Mesendoderm (in vitro differentiated cells): ENCODE data around the gene TEX261. TPM values are rescaled to one million over a fixed set of nuclear protein-coding genes. Genes with fewer than 3 reads are reported as not detected.
"Not testable (repeated sequence)": the region's sequence is repeated elsewhere in the genome, so short reads cannot be mapped to it uniquely, and the experiment has no call there.

Source experiments
- DNase-seq: peaks from one replicate; pipeline ENCODE4 v3.0.0; 2013
- H2AK5ac ChIP-seq: 2 replicates; pipeline ENCODE4 v1.6.1; 2013; ENCODE audit warnings: low read length, inconsistent platforms
- H2BK120ac ChIP-seq: 2 replicates; pipeline ENCODE4 v1.6.1; 2013; ENCODE audit warnings: low read depth, mild to moderate bottlenecking, low read length, moderate library complexity, mixed read lengths
- H2BK15ac ChIP-seq: replicated peaks from 2 replicates; pipeline ENCODE4 v1.6.1; 2013; ENCODE audit warnings: low read depth, mild to moderate bottlenecking, moderate library complexity
- H2BK5ac ChIP-seq: 2 replicates; pipeline ENCODE4 v1.6.1; 2013; ENCODE audit warnings: low read length, inconsistent platforms
- H3K18ac ChIP-seq: 2 replicates; pipeline ENCODE4 v1.6.1; 2013; ENCODE audit warnings: mild to moderate bottlenecking, low read length, mixed read lengths
- H3K23ac ChIP-seq: one replicate; pipeline ENCODE4 v1.6.1; 2013; ENCODE audit warnings: low read length
- H3K27ac ChIP-seq: 2 replicates; pipeline ENCODE4 v1.5.1; 2013; ENCODE audit warnings: low read depth, mild to moderate bottlenecking, inconsistent platforms, low read length, moderate library complexity
- H3K27me3 ChIP-seq: 2 replicates; pipeline ENCODE4 v1.6.1; 2013; ENCODE audit warnings: low read length, control low read depth, mild to moderate bottlenecking, inconsistent platforms; ENCODE audit not compliant: insufficient read depth, poor library complexity
- H3K36me3 ChIP-seq: 2 replicates; pipeline ENCODE4 v1.6.1; 2013; ENCODE audit warnings: low read length, inconsistent platforms; ENCODE audit not compliant: control insufficient read depth, insufficient read depth
- H3K4ac ChIP-seq: one replicate; pipeline ENCODE4 v1.6.1; 2013; ENCODE audit warnings: low read depth, mild to moderate bottlenecking, low read length, moderate library complexity
- H3K4me1 ChIP-seq: 2 replicates; pipeline ENCODE4 v1.6.1; 2013; ENCODE audit warnings: low read depth, low read length, inconsistent platforms; ENCODE audit not compliant: control insufficient read depth
- H3K4me2 ChIP-seq: 2 replicates; pipeline ENCODE4 v1.6.1; 2013; ENCODE audit warnings: low read length
- H3K4me3 ChIP-seq: 2 replicates; pipeline ENCODE4 v1.5.1; 2013; ENCODE audit warnings: mild to moderate bottlenecking, low read length
- H3K56ac ChIP-seq: one replicate; pipeline ENCODE4 v1.6.1; 2013; ENCODE audit warnings: low read length
- H3K79me1 ChIP-seq: 2 replicates; pipeline ENCODE4 v1.6.1; 2013; ENCODE audit warnings: low read length, inconsistent platforms
- H3K79me2 ChIP-seq: 2 replicates; pipeline ENCODE4 v1.6.1; 2013; ENCODE audit warnings: mild to moderate bottlenecking, low read length; ENCODE audit not compliant: control insufficient read depth, insufficient read depth
- H3K9ac ChIP-seq: 2 replicates; pipeline ENCODE4 v1.6.1; 2013; ENCODE audit warnings: low read length, inconsistent platforms
- H4K5ac ChIP-seq: one replicate; pipeline ENCODE4 v1.6.1; 2013; ENCODE audit warnings: low read length
- H4K8ac ChIP-seq: one replicate; pipeline ENCODE4 v1.6.1; 2013; ENCODE audit warnings: low read depth, mild to moderate bottlenecking, control low read depth, low read length, moderate library complexity
- WGBS: extraction: QIAGEN DNeasy Blood & Tissue Kit; methylation state at CpG from one replicate; pipeline ENCODE4 v1.1.7; 2013; ENCODE audit warnings: low lambda C conversion rate, missing lambda C conversion rate; ENCODE audit not compliant: insufficient coverage; ENCODE audit errors: extremely low coverage; 5-methylcytosine and 5-hydroxymethylcytosine counted together
- polyA plus RNA-seq, 2 experiments: library from polyadenylated mRNA; stranded (reverse); fragments of 200-250 nt; gene quantifications; one replicate each; pipeline ENCODE4 v1.2.3, GENCODE V29; 2013

Gene TEX261
- 28.9 TPM for polyA plus RNA-seq (2013, experiment 1 of 2)
- 31.3 TPM for polyA plus RNA-seq (2013, experiment 2 of 2)

DNA sequence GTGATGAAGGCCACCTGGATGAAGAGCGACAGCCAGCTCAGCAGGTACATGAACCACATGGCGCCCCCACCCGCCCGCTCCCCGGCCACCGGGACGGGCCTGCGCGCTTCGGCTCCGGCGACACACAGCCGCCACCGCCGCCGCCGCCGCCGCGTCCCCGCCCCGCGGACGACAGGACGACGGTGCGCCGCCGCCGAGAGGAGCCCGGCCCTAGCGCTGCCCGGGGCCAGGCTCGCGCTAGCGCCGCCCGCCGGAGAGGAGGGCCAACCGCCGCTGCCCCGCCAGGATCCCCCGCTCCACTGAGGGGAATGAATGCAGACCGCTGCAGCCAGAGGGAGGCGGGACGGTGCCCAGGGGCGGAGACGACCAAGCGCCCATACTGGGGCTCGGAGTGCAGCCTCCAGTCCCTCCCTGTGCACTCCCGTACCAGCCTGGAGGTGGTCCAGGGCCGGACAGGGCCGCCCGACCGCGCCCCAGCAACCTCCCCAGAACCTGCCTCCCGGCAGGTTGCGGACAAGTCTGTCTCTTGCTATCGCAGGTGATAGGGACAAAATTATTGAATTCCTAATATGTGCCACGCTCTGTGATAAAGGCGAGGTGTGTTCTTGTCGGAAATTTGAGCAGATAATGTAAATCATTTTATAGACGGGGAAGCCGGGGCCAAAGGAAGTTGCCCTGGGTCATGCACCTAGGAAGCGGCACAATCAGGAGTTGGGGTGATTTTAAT, at the start of gene TEX261:
TEX261 (minus strand) TSS at position 175 of the 727 bp plus-strand sequence; CDS start at position 59, 116 bp downstream.
- Histone ChIP-seq H2BK5ac (no peak within 1 kb of the TSS), H2AK5ac (no peak within 1 kb of the TSS), H3K4me2 (peak within 1 kb of the TSS; percentile 99), H4K8ac (no peak within 1 kb of the TSS), H3K36me3 (no peaks in the 10 kb centered on the region), H2BK15ac (no peak within 1 kb of the TSS), H3K18ac (no peak within 1 kb of the TSS), H4K5ac (no peak within 1 kb of the TSS), H3K79me2 (peaks cover 10% of the 10 kb centered on the region), H3K79me1 (peaks cover 12% of the 10 kb centered on the region), H3K4ac (peak within 1 kb of the TSS; percentile 21), H3K4me1 (peaks cover 6% of the 10 kb centered on the region), H3K27me3 (no peaks in the 10 kb centered on the region), H3K9ac (peak within 1 kb of the TSS; percentile 86), H3K56ac (peak within 1 kb of the TSS; percentile 89), H3K4me3 (peak within 1 kb of the TSS; percentile 84), H2BK120ac (no peak within 1 kb of the TSS), H3K27ac (no peak within 1 kb of the TSS), H3K23ac (peak within 1 kb of the TSS; percentile 15)
- peak; percentile 91 for DNase-seq
- WGBS: no CpG with 5 or more reads among the region's 65 CpGs

DNA sequence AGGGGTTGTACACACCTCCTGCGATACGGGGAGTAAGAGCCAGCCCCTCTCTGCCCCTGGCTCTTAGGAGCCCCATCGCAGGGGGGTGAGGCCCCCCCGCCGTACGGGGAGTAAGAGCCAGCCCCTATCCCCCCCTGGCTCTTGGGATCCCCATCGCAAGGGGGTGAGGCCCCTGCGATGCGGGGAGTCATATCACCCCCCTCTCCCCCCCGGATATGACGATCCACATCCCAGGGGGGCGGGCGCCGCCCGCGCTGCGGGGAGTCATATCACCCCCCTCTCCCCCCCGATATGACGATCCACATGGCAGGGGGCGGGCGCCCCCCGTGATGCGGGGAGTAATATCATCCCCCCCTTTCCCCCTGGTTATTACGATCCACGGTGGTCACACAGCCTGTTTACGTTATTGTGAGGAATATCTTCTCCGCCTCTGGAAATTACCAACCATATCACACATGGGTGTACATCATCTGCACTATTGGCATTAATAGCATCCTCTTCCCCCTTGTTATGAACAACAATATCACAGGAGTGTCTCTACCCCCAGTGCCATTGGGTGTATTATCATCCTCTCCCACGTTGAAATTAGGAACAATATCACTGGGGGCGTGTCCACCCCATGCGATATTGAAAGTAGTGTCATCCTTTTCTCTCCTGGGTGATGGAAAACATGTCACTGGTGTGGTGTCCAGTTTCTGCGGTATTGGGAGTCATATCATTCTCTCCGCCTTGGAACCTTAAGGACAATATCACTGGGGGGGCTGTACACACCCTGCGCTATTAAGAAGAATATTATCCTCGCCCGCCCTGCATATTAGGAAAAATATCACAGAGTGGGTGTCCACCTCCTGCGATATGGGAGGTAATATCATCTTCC, 49.1 kb upstream of the TEX261 start:
- H3K36me3 ChIP-seq: no peaks in the 10 kb centered on the region
- no peak overlapping the region for H2BK15ac ChIP-seq

DNA sequence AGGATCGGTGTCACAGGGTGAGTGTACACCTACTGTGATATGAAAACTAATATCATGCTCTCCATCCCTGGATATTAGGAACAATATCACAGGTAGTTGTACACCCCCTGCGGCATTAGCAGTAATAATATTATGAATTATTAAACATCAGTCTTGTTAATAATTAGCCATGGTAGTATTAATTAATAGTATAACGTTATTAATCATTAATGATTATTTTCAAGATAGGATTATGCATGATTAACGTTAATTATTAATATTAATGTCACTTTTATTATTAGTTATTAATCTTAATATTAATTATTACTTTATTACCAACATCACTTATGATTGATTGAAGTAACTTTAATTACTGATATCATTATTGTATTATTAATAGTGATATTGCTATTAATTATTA, 47.6 kb upstream of the TEX261 start:
- Histone ChIP-seq H3K9ac (no peak overlapping the region), H3K56ac (no peak overlapping the region), H2AK5ac (no peak overlapping the region), H2BK5ac (no peak overlapping the region), H3K79me1 (no peaks in the 10 kb centered on the region), H3K27ac (no peak overlapping the region), H2BK120ac (no peak overlapping the region), H3K36me3 (no peaks in the 10 kb centered on the region), H3K4me2 (no peak overlapping the region), H3K4ac (no peak overlapping the region), H3K4me3 (no peak overlapping the region), H3K18ac (no peak overlapping the region), H3K27me3 (no peaks in the 10 kb centered on the region), H4K8ac (no peak overlapping the region), H3K79me2 (no peaks in the 10 kb centered on the region), H2BK15ac (no peak overlapping the region), H4K5ac (no peak overlapping the region), H3K4me1 (no peaks in the 10 kb centered on the region), H3K23ac (no peak overlapping the region)
- DNase-seq: no peak
- no CpG with 5 or more reads among the region's 4 CpGs for WGBS

More for the DNA sequence above, 49.1 kb upstream of the TEX261 start:
- Histone ChIP-seq H3K9ac (no peak overlapping the region), H3K27me3 (no peaks in the 10 kb centered on the region), H3K4me3 (no peak overlapping the region), H3K27ac (no peak overlapping the region), H2AK5ac (no peak overlapping the region), H2BK120ac (no peak overlapping the region), H4K8ac (no peak overlapping the region), H3K4ac (no peak overlapping the region), H3K23ac (no peak overlapping the region), H2BK5ac (no peak overlapping the region), H3K79me2 (no peaks in the 10 kb centered on the region), H3K56ac (no peak overlapping the region), H3K79me1 (no peaks in the 10 kb centered on the region), H3K18ac (no peak overlapping the region), H3K4me2 (no peak overlapping the region), H4K5ac (no peak overlapping the region), H3K4me1 (no peaks in the 10 kb centered on the region)
- no peak for DNase-seq
- WGBS: no CpG with 5 or more reads among the region's 36 CpGs

DNA sequence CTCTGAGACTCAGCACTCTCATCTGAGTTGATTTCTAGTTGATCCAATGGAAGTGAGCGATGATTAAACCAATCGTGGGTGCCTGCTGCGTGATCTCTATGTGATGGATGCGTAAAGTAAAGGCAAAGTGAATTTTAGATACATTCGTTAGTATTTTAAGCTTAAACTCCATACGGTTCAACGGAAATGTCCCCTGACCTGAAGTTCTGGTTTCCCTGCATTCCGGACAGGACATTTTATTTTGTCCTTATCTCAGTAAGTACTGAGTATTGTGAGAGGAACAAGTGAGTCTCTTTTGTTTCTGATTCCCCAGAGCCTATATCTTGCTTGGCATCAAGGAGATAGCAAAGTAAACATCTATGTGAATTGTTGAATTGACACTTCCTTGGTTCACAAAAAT, 41.6 kb upstream of the TEX261 start:
- H3K4me2 ChIP-seq, H3K23ac ChIP-seq, H4K5ac ChIP-seq, H3K4me1 ChIP-seq, H3K56ac ChIP-seq, H4K8ac ChIP-seq, H3K9ac ChIP-seq, H3K4ac ChIP-seq, H3K79me2 ChIP-seq, H3K4me3 ChIP-seq, H3K18ac ChIP-seq, H3K36me3 ChIP-seq, H2BK120ac ChIP-seq, H2BK5ac ChIP-seq, H3K27me3 ChIP-seq, H3K27ac ChIP-seq, H3K79me1 ChIP-seq, H2BK15ac ChIP-seq, H2AK5ac ChIP-seq, DNase-seq: not testable (repeated sequence)
- WGBS: no CpG with 5 or more reads among the region's 8 CpGs

DNA sequence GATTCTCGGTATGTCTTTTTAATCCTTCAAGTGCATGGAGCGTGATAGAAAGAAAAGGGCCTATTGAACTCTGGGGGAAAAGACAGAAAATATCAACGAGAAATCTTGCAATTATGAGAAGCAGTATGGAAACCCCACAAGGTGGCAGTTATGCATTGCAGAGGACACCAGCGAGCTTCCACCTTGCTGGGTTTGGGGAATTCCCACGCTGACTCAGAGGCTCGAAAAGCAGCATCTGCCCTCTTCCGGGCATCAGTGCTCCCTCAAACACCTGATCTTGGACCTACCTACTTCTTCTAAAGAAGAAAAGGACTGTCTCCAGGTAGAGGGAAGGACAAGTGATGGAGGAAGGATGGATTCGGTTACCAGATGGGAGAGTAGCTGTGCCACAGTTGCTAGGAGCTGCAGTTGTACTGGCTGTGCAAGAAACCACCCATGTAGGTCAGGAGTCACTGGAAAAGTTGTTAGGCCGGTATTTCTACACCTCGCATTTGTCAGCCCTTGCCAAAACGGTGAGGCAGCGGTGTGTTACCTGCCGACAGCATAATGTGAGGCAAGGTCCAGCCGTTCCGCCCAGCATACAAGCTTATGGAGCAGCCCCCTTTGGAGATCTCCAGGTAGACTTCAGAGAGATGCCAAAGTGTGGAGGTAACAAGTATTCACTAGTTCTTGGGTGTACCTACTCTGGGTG, 29.0 kb upstream of the TEX261 start:
- not testable (repeated sequence) for H3K4ac ChIP-seq, H3K36me3 ChIP-seq, H3K79me1 ChIP-seq, H3K9ac ChIP-seq, H3K4me1 ChIP-seq, DNase-seq, H4K8ac ChIP-seq, H2BK120ac ChIP-seq, H3K4me3 ChIP-seq, H4K5ac ChIP-seq, H3K23ac ChIP-seq, H2BK15ac ChIP-seq, H3K56ac ChIP-seq, H2AK5ac ChIP-seq, H3K18ac ChIP-seq, H3K27ac ChIP-seq, H3K27me3 ChIP-seq, H3K79me2 ChIP-seq, H3K4me2 ChIP-seq, H2BK5ac ChIP-seq
- WGBS: no CpG with 5 or more reads among the region's 15 CpGs
